HG02610 (cell line): ENCODE data around the gene ADORA2A.

Experiments
- ATAC-seq: cut with Tn5 transposase; IDR thresholded peaks from one replicate; pipeline ENCODE4 v1.9.1; 2021; ENCODE audit warnings: mild to moderate bottlenecking, moderate library complexity; ENCODE audit not compliant: unreplicated experiment

Gene ADORA2A

DNA sequence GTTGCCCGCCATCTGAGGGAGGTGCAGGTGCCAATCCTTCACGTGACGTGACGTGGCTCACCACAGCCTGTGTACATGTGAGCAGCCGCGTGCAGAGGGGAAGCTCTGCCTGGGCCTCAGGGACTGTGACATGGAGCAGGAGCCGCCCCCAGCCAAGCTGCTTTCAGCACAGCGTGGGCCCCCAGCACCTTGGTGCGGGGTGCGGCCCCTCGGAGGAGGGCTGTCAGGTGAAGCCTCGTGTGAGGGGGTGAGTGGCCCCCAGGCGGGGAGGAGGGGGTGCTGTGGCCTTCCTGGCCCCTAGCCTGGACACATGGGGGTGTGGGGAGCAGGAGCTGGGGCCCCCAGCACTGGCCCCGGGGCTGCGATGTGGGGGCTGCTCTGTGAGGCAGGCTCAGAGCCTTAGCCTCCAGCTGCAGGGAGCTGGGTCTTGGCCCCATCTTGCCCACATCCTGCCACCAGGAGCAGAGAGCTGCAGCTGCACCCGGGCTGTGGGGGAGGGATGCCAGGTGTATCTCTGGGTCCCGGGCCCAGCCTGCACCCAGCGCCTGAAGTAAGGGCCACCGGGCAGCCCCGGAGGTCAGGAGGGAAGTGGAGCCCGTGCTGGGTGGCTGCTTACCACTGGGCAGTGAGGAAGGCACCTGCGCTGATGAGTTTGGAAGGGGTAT is at the start of gene ADORA2A:
Gene ADORA2A (plus strand): TSS at position 100 of the 665 bp plus-strand sequence. CDS start 5,806 bp downstream, outside the sequence.
- ATAC-seq = peak; percentile 50

GRCh38 chr22:24379536-24379935 is 47.9 kb upstream of the ADORA2A start:
- ATAC-seq = no peak

DNA sequence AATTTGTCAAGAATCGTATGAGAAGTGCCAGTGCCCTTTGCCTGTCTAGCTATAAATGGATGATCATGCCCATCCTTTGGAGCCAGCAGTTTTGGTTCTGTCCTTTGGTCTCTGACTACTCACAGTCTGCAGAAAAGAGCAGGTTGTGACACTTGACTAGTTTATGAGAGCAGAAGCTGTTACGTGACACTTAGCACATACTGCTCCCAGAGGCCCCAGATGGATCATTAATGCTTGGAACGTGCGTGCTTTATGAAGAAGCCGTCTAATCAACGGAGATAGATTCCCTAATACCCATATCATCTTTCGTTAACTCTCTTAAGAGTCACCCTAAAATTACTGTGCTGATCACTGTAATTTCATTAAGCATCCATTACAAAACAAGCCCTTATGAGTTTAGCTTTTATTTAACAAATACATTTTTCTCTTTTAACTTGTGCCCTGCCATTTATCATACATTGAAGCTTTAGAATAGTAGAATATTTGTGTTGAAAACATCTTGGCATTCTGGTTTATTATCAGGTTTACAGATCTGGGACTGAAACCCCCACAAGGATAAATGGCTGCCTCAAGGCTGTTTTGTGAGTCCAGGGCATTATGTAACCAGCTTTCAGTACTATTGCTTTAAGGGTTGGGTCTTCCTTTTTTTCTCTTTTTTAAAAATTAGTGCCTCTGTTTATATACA is 47.0 kb upstream of the ADORA2A start:
- no peak for ATAC-seq

DNA sequence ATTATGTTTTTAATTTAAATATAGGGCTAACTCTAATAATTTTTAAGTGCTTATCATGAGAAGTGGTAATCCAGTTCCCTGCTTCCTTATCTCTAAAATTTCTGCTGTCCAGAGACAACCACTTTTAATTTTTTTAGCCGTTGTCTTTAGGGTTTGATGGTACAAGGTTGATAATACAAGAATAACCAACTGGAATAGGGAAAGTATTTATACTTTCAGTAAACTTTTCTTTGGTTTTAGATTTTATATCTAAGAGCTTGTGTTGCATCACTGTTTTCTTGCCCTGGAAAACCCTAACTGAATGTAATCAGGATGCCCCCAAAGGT is 46.5 kb upstream of the ADORA2A start:
- no peak for ATAC-seq

GRCh38 chr22:24383061-24383460 is 44.3 kb upstream of the ADORA2A start:
- no peak for ATAC-seq

DNA sequence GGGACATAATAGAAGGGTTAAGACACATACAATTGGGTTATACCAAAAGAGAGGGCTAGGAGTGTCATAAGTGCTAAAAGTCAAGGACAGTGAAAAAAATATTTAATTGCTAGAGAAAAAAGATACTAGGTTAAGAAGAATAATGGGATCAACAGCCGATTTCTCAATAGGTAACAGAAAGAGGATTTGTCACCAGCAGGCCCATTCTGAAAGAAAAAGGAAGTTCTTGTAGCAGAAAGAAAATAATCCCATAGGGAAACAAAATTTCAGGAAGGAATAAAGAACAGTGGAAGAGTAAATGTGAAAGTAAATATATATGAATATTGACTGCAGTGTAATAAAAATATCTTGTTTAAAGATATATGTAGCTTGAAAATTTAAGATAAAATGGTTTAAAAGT is 43.3 kb upstream of the ADORA2A start:
- no peak for ATAC-seq

GRCh38 chr22:24386937-24387471 is 40.4 kb upstream of the ADORA2A start:
- no peak for ATAC-seq

GRCh38 chr22:24389680-24390079 is 37.7 kb upstream of the ADORA2A start:
- ATAC-seq = no peak

DNA sequence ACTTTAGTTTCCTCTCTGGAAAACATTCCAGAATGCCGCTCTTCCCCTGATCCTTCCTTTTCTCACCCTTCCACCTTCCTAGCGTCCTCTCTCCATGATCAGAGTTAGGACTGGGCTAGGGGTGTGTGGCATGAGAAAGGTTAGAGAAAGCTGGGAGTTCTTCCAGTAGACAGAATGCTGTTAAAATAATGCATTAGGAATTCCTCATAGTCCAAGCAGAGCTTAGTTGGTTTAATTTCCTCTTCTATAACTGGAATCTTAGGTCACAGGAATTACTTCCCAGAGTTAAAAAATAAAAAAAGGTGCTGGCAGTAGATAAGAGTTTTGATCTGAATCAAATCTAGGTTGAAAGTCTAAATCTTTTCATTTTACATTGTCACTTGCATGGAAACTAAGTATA is 37.2 kb upstream of the ADORA2A start:
- ATAC-seq = no peak

- no peak for ATAC-seq
These were observed 36.8 kb upstream of the ADORA2A start for GRCh38 chr22:24390576-24390975.

DNA sequence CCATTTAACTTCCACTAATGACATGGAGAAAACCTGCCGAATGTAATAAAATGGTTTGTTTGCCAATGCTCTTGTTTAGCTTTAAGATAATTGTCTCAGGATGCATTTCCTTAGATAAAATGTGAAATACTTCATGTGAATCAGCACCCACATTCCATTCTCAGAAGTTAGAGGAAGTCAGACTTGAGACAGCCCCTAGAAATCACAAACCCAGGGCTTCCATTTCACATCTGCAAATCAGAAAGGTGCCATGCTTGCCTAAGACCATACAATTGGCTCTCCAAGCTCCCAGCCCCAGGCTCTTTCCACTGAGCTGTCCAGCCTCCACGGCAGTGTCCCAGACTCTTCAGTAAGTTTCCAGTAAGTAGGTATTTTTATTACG is 35.6 kb upstream of the ADORA2A start:
- ATAC-seq = no peak

DNA sequence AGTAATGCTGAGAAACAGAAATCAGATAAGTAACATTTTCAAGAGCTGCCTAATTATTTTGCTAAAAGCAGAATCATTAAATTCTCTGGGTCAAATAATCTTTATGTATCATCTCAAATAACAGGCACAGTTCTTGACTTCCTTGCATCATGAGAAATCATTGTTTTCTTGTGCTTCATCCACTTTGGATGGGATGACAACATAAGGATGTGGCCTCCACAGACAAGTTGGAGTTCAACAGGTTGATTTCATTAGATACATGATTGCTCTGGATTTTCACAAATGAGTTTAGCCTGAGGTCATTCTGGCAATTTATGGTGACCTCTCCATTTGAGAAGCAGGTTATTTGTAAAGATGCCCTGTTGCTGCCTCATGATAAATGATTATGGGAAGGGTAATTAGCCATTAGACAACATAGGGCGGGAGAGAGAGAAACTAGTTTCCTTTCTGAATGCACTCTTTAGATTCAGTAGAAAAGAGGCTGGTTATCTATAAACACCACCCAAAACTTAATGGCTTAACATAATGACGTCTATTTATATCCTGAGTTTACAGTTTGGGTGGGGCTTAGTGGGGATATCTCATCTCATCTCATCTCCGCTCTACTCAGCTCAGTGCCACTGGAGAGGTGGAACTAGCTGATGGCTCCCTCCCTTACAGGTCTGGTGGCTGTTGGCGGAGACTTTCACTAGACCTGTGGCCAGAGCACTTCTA is 35.0 kb upstream of the ADORA2A start:
- ATAC-seq = no peak

DNA sequence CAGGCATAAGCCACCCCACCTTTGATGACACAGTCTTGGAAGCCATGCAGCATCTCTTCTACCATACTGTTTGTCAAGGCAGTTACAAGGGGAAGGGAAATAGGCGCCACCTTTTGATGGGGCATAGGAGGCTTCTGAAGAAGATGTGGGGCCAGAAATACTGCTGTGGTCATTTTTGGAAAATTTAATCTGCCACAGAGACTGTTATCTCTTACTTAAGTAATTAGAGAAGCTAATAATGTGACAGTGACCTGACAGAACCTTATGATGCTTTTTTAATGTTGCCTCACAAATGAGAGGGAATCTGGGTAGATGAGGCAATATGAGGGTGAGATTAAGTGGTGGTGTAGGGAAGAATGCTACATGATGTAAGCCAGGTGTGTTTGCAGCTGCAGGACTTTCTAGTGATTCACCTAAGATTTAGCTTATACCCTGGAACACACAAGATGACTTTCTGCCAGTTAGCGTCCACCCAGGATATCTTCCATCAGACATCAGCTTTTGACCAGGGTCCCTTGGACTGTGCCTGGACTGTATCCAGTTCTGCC is 34.3 kb upstream of the ADORA2A start:
- no peak for ATAC-seq

DNA sequence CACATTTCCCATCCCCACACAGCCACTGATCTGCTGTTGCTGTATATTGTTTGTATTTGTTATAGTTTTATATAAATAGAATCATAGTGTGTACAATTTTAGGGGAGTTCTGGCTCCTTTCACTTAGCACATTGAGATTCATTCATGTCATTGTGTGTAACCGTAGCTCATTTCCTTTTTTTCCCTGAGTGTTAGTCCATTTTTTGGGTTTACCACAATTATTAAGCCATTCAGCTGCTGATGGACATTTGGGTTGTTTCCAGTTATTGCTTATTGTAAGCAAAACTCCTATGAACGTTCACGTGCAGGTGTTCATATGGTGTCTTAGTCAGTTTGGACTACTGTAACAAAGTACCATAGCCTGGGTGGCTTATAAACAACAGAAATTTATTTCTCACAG is 33.6 kb upstream of the ADORA2A start:
- no peak for ATAC-seq

DNA sequence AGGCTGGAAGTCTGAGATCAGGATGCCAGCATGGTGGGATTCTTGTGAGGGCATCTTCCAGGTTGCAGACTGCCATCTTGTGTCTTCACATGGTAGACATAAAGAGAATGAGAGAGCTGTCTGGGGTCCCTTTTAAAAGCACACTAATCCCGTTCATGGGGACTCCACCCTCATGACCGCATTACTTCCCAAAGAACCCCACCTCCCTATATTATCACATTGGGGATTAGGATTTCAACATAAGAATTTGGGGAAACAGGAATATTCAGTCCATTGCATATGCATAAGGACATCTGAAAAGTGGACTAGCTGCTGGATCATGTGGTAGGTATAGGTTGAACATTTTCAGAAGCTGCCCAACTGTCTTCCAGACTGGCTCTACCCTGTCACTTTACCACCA is 33.1 kb upstream of the ADORA2A start:
- ATAC-seq = no peak

- ATAC-seq = no peak
These were observed 29.0 kb upstream of the ADORA2A start for GRCh38 chr22:24398409-24398808.

DNA sequence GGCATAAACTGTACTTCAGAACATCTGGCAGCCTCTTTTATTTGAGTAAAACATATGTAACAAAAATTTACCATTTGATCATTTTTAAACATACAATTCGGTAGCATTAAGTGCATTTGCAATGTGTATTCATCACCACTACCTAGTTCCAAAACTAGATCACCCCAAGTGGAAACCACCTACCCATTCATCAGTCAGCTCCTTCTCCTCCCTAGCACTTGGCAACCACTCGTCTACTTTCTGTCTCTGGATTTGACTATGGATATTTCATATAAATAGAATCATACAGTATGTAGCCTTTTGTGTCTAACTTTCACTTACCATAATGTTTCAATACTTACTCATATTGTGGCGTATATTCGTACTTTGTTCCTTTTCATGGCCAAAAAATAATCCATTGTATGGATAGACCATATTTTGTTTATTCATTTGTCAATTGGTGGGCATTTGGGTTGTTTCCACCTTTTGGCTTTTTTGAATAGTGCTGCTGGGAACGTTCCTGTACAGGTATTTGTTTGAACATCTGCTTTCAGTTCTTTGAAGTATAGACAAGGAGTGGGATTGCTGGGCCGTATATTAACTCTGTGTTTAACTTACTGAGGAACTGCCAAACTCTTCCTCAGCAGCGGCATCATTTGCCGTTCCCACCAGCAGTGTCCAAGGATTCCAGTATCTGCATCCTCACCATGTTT is 27.2 kb upstream of the ADORA2A start:
- ATAC-seq = no peak

DNA sequence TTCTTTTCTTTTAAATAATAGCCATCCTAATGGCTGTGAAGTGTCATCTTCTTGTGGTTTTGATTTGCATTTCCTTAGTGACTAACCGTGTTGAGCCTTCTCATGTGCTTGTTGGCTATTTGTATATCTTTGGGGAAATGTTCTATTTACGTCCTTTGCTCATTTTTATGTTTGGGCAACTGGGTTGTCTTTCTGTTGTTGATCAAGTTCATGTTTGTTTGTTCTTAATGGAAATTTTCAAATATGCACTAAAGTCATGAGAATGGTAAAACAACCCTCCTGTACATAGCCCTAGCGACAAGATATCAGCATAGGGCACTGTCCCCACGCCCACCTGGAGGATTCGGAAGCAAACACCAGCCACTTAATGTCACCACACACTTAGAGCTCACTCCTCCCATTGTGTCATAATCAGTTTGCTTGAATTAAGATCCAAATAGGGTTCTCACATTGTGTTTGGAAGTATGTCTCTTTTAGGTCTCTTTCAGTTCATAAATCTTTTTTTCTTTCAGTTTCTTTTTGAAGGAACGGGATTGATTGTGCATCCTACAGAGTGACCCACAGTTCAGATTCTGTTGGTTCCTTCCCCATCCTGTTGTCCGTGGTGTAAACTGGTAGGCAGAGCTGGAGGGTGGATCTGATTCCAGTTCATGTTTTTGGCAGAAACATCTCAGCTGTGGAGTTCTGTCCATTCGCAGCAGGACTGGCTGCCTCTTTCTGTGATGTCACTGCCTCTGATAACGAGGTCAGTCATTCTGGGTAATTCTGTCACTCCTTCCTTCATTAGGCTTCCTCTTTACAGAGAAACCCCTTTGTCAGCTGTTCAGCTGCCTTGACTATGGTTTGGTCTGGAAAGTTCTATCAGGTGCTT is 26.4 kb upstream of the ADORA2A start:
- no peak for ATAC-seq

GRCh38 chr22:24401931-24402367 is 25.4 kb upstream of the ADORA2A start:
- no peak for ATAC-seq
